K562 (cell line): Measurements from ENCODE around the gene ZMYND8. TPM values are rescaled to one million over a fixed set of nuclear protein-coding genes. Genes with fewer than 3 reads are reported as not detected.

Experiments used
- CBFB ChIP-seq: sonication (generic); formaldehyde crosslinking; IDR thresholded peaks from 2 replicates; pipeline ENCODE4 v1.4.0; 2020; ENCODE audit warnings: mild to moderate bottlenecking, missing genetic modification reagents
- MBD2 ChIP-seq: sonication (generic); IDR thresholded peaks from 2 replicates; pipeline ENCODE4 v1.6.1; 2016; ENCODE audit warnings: low read depth, borderline replicate concordance
- POLR2A ChIP-seq: fragments of 450-650 bp; conservative IDR thresholded peaks from 2 replicates; pipeline ENCODE4 v1.6.1; 2016
- POLR2AphosphoS2 ChIP-seq: IDR thresholded peaks from 2 replicates; pipeline ENCODE4 v1.6.1; 2012; ENCODE audit warnings: low read length, improper control_type of control experiment
- PTRF ChIP-seq: fragments of 450-650 bp; IDR thresholded peaks from 2 replicates; pipeline ENCODE4 v1.6.1; 2016; ENCODE audit warnings: mild to moderate bottlenecking, missing genetic modification characterization, missing compliant biosample characterization
- TFAM ChIP-seq: fragments of 250-450 bp; sonication (Bioruptor Pico); conservative IDR thresholded peaks from 2 replicates; pipeline ENCODE4 v1.5.0; 2021; ENCODE audit warnings: mild to moderate bottlenecking, moderate library complexity
- polyA plus RNA-seq, 8 experiments: library from polyadenylated mRNA; depleted of rRNA in 4 of 8; stranded (reverse) in 5 of 8; unstranded in 3 of 8; fragments of >200 nt; fragmentation: Nextera tagmentation in 2 of 8; fragmentation: Illumina TruSeq in 1 of 8; extraction: Ambion mirVana in 2 of 8; extraction: Trizol in 1 of 8; gene quantifications; 2 replicates each; pipeline versions ENCODE4 v1.2.1 to v1.2.3, GENCODE V29; 2011 to 2014; ENCODE audit warnings: inconsistent platforms in 1 of 8, missing spikeins in 1 of 8
- total RNA-seq, 7 experiments: library from RNA; depleted of rRNA in 6 of 7; stranded (reverse); fragments of >200 nt in 6 of 7; fragmentation: Illumina TruSeq in 2 of 7; extraction: Trizol in 2 of 7; gene quantifications; 2 replicates each; pipeline versions ENCODE4 v1.2.1 to v1.2.3, GENCODE V29; 2011 to 2021; ENCODE audit warnings: low replicate concordance in 1 of 7
- TF ChIP-seq, protein P1 (sequence below): fragments of 250-450 bp; sonication (Bioruptor Pico); IDR thresholded peaks from 2 replicates; pipeline ENCODE4 v1.4.0; 2020; ENCODE audit warnings: mild to moderate bottlenecking, moderate library complexity

The ZMYND8 gene
- total and polyA plus RNA-seq, 9 of the 15 experiments (the other 6 are each of a cell fraction or from before 2014, with no cell fraction given) = 31.8 to 148 (median 71.9) TPM

DNA sequence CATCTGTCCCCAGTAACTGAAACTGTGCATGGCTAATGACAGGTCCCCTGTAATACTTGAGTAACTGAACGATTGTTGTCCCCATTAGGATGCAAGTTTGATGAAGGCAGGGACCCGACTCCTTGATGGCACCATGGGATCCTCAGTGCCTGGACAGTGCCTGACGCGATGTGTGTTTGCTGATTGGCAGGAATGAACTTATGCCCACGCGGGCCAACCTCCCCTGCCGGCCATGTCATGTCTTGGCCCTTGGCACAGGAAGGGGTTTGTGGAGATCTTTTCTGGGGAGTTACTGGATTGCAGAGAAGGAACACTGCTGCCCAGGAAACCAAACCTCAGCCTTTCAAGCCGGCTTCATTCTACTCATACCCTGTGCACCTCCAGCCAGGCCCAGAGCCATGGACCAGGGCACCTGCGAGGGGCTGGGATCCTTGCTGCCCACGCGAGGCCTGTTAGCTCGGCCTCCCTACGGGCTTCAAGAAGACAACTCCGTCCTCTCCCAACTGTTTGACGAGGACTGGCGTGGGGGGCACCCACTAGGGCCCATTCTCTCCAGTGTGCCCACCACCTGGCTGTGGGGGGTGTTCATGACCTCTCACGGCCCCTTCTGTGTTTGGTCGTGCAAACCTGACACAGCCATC, 147.8 kb downstream of the ZMYND8 start (continued):
- TF ChIP-seq, protein P1, sequence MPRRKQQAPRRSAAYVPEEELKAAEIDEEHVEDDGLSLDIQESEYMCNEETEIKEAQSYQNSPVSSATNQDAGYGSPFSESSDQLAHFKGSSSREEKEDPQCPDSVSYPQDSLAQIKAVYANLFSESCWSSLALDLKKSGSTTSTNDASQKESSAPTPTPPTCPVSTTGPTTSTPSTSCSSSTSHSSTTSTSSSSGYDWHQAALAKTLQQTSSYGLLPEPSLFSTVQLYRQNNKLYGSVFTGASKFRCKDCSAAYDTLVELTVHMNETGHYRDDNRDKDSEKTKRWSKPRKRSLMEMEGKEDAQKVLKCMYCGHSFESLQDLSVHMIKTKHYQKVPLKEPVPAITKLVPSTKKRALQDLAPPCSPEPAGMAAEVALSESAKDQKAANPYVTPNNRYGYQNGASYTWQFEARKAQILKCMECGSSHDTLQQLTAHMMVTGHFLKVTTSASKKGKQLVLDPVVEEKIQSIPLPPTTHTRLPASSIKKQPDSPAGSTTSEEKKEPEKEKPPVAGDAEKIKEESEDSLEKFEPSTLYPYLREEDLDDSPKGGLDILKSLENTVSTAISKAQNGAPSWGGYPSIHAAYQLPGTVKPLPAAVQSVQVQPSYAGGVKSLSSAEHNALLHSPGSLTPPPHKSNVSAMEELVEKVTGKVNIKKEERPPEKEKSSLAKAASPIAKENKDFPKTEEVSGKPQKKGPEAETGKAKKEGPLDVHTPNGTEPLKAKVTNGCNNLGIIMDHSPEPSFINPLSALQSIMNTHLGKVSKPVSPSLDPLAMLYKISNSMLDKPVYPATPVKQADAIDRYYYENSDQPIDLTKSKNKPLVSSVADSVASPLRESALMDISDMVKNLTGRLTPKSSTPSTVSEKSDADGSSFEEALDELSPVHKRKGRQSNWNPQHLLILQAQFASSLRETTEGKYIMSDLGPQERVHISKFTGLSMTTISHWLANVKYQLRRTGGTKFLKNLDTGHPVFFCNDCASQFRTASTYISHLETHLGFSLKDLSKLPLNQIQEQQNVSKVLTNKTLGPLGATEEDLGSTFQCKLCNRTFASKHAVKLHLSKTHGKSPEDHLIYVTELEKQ = no peak
- no peak for TF ChIP-seq TFAM
- TF ChIP-seq POLR2AphosphoS2 = peak; percentile 85; the same call in 1 of the 2 replicates
- no peak for TF ChIP-seq CBFB
- peak; percentile 62 for TF ChIP-seq POLR2A
- no peak for TF ChIP-seq MBD2
- TF ChIP-seq PTRF (tag) = no peak
